Measurements from ENCODE around the gene B3GNT5. TPM values are rescaled to one million over a fixed set of nuclear protein-coding genes. Genes with fewer than 3 reads are reported as not detected.

Gene B3GNT5
- total RNA-seq, 2 donors from 2014 or later: 10.5 to 18.0 TPM

GRCh38 chr3:183272142-183272541 lies 19.1 kb downstream of the B3GNT5 start:
- Histone ChIP-seq H3K9me3 (ENCODE audit: control insufficient read depth, low read length) (no peaks in the 10 kb centered on the region), H3K27ac (ENCODE audit: low read depth, low read length) (no peak overlapping the region), H3K9ac (ENCODE audit: extremely low read depth, low read length, poor library complexity, severe bottlenecking) (no peak overlapping the region), H3K27me3 (ENCODE audit: control insufficient read depth, insufficient read depth, low read length, poor library complexity, severe bottlenecking) (no peaks in the 10 kb centered on the region), H3K36me3 (ENCODE audit: control insufficient read depth, insufficient read depth, low read length) (peaks cover 99% of the 10 kb centered on the region), H3K4me1 (ENCODE audit: control insufficient read depth, insufficient read depth, low read length) (peaks cover 7% of the 10 kb centered on the region), H3K4me3 (ENCODE audit: low read length) (no peak overlapping the region)
- Mint-ChIP-seq H3K27me3 (ENCODE audit: insufficient read depth) (no peaks in the 10 kb centered on the region), H3K4me3 (no peak overlapping the region), H3K9me3 (no peaks in the 10 kb centered on the region), H3K36me3 (ENCODE audit: low read depth) (peaks cover 54% of the 10 kb centered on the region), H3K27ac (no peak overlapping the region), H3K4me1 (peaks cover 28% of the 10 kb centered on the region)
- WGBS, 2 experiments (ENCODE audit: insufficient coverage in 1 of 2, insufficient read length in 1 of 2): 97% methylated on average over 3 of the region's 3 CpGs; no CpG with 5 or more reads in 1 of the 2 experiments
- no peak for TF ChIP-seq CTCF (conservative IDR thresholded peaks at IDR 0.05)
- no peak for DNase-seq

GRCh38 chr3:183272791-183273190 lies 19.7 kb downstream of the B3GNT5 start:
- H3K27ac ChIP-seq (ENCODE audit: low read depth, low read length): no peak overlapping the region
- TF ChIP-seq CTCF (conservative IDR thresholded peaks at IDR 0.05): no peak
- H3K27me3 ChIP-seq (ENCODE audit: control insufficient read depth, insufficient read depth, low read length, poor library complexity, severe bottlenecking): no peaks in the 10 kb centered on the region
- peaks cover 95% of the 10 kb centered on the region for H3K36me3 ChIP-seq (ENCODE audit: control insufficient read depth, insufficient read depth, low read length)
- DNase-seq: no peak
- H3K4me3 ChIP-seq (ENCODE audit: low read length): no peak overlapping the region
- Mint-ChIP-seq H3K27me3 (ENCODE audit: insufficient read depth) (no peaks in the 10 kb centered on the region), H3K4me1 (peaks cover 23% of the 10 kb centered on the region), H3K36me3 (ENCODE audit: low read depth) (peaks cover 49% of the 10 kb centered on the region), H3K9me3 (no peaks in the 10 kb centered on the region), H3K4me3 (no peak overlapping the region), H3K27ac (no peak overlapping the region)
- H3K9ac ChIP-seq (ENCODE audit: extremely low read depth, low read length, poor library complexity, severe bottlenecking): no peak overlapping the region
- peaks cover 7% of the 10 kb centered on the region for H3K4me1 ChIP-seq (ENCODE audit: control insufficient read depth, insufficient read depth, low read length)
- no peaks in the 10 kb centered on the region for H3K9me3 ChIP-seq (ENCODE audit: control insufficient read depth, low read length)

GRCh38 chr3:183274609-183275008 lies 21.6 kb downstream of the B3GNT5 start:
- H3K4me1 ChIP-seq (ENCODE audit: control insufficient read depth, insufficient read depth, low read length): no peaks in the 10 kb centered on the region
- no peak for DNase-seq
- peaks cover 92% of the 10 kb centered on the region for H3K36me3 ChIP-seq (ENCODE audit: control insufficient read depth, insufficient read depth, low read length)
- no peaks in the 10 kb centered on the region for H3K27me3 ChIP-seq (ENCODE audit: control insufficient read depth, insufficient read depth, low read length, poor library complexity, severe bottlenecking)
- Mint-ChIP-seq H3K9me3 (no peaks in the 10 kb centered on the region), H3K4me1 (peaks cover 5% of the 10 kb centered on the region), H3K27me3 (ENCODE audit: insufficient read depth) (no peaks in the 10 kb centered on the region), H3K27ac (no peak overlapping the region), H3K4me3 (no peak overlapping the region), H3K36me3 (ENCODE audit: low read depth) (peaks cover 59% of the 10 kb centered on the region)
- WGBS, 2 experiments (ENCODE audit: insufficient coverage in 1 of 2, insufficient read length in 1 of 2): 94 to 96% methylated on average over 5 of the region's 5 CpGs
- H3K9ac ChIP-seq (ENCODE audit: extremely low read depth, low read length, poor library complexity, severe bottlenecking): no peak overlapping the region
- H3K27ac ChIP-seq (ENCODE audit: low read depth, low read length): no peak overlapping the region
- no peak for TF ChIP-seq CTCF (conservative IDR thresholded peaks at IDR 0.05)
- H3K9me3 ChIP-seq (ENCODE audit: control insufficient read depth, low read length): no peaks in the 10 kb centered on the region
- no peak overlapping the region for H3K4me3 ChIP-seq (ENCODE audit: low read length)

Measured in endodermal cell (in vitro differentiated cells).